ENCODE measurements around the gene TSPAN15. TPM values are rescaled to one million over a fixed set of nuclear protein-coding genes. Genes with fewer than 3 reads are reported as not detected.
"Not testable (repeated sequence)": the region's sequence is repeated elsewhere in the genome, so short reads cannot be mapped to it uniquely, and the experiment has no call there.

Gene TSPAN15
- total RNA-seq, 1 experiment from 2014 or later: 8.3 TPM

DNA sequence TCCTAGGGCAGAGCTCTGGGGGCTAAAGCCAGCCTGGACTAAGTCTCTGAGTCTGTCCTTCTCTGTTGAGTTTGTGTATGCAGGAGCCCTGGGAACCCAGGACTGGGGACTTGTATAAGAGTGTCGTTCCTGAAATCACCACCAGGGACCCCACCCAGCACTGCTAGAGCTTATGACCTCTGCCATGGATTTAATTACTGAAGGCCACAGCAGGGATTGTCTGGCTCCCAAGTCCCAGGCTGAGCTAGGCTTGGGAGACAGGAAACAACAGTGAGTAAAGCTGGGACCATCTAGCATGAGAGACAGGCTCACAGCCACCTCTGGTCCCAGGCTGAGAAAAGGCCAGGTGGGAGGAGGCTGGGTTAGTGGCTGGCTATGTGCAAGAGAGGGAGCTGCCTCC, 1.4 kb upstream of the TSPAN15 start:
- peak; percentile 75 for DNase-seq (ENCODE audit: low spot score)

DNA sequence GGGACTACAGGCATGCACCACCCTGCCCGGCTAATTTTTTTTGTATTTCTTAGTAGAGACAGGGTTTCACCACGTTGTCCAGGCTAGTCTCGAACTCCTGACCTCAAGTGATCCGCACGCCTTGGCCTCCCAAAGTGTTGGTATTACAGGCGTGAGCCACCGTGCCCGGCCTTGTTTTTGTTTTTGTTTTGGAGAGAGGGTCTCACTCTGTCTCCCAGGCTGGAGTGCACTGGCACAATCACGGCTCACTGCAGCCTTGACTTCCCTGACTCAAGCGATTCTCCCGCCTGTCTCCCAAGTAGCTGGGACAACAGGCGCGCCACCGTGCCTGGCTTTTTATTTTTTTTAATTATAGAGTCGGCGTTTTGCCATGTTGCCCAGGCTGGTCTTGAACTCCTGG, 870 bp upstream of the TSPAN15 start:
- Mint-ChIP-seq H3K27me3 (ENCODE audit: low read depth) (peaks cover 75% of the 10 kb centered on the region), H3K4me1 (peaks cover 19% of the 10 kb centered on the region), H3K4me3 (peak overlapping the region; percentile 77)
- H3K36me3 Mint-ChIP-seq; DNase-seq (ENCODE audit: low spot score); H3K9me3 Mint-ChIP-seq; POLR2A ChIA-PET; H3K27ac Mint-ChIP-seq; ATAC-seq: not testable (repeated sequence)
- CTCF ChIA-PET: interaction anchor here (0.7 to 4.7 kb wide), 43 partner anchors 9 to 696 kb away, joined by 3 to 55 read pairs (median 4); partner anchors contain the start of genes TACR2 and TYSND1

More for the DNA sequence above, 1.4 kb upstream of the TSPAN15 start:
- peaks cover 19% of the 10 kb centered on the region for H3K4me1 Mint-ChIP-seq
- TF ChIP-seq, protein P1, sequence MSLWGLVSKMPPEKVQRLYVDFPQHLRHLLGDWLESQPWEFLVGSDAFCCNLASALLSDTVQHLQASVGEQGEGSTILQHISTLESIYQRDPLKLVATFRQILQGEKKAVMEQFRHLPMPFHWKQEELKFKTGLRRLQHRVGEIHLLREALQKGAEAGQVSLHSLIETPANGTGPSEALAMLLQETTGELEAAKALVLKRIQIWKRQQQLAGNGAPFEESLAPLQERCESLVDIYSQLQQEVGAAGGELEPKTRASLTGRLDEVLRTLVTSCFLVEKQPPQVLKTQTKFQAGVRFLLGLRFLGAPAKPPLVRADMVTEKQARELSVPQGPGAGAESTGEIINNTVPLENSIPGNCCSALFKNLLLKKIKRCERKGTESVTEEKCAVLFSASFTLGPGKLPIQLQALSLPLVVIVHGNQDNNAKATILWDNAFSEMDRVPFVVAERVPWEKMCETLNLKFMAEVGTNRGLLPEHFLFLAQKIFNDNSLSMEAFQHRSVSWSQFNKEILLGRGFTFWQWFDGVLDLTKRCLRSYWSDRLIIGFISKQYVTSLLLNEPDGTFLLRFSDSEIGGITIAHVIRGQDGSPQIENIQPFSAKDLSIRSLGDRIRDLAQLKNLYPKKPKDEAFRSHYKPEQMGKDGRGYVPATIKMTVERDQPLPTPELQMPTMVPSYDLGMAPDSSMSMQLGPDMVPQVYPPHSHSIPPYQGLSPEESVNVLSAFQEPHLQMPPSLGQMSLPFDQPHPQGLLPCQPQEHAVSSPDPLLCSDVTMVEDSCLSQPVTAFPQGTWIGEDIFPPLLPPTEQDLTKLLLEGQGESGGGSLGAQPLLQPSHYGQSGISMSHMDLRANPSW (CRISPR knock-in tag; conservative IDR thresholded peaks at IDR 0.05; ENCODE audit: low read depth): no peak
- TF ChIP-seq NR2C2 (CRISPR knock-in tag; IDR thresholded peaks at IDR 0.05): no peak
- TF ChIP-seq ETV6 (CRISPR knock-in tag; IDR thresholded peaks at IDR 0.05): no peak
- TF ChIP-seq FOXJ3 (CRISPR knock-in tag; IDR thresholded peaks at IDR 0.05; ENCODE audit: borderline replicate concordance): no peak
- TF ChIP-seq, protein P2, sequence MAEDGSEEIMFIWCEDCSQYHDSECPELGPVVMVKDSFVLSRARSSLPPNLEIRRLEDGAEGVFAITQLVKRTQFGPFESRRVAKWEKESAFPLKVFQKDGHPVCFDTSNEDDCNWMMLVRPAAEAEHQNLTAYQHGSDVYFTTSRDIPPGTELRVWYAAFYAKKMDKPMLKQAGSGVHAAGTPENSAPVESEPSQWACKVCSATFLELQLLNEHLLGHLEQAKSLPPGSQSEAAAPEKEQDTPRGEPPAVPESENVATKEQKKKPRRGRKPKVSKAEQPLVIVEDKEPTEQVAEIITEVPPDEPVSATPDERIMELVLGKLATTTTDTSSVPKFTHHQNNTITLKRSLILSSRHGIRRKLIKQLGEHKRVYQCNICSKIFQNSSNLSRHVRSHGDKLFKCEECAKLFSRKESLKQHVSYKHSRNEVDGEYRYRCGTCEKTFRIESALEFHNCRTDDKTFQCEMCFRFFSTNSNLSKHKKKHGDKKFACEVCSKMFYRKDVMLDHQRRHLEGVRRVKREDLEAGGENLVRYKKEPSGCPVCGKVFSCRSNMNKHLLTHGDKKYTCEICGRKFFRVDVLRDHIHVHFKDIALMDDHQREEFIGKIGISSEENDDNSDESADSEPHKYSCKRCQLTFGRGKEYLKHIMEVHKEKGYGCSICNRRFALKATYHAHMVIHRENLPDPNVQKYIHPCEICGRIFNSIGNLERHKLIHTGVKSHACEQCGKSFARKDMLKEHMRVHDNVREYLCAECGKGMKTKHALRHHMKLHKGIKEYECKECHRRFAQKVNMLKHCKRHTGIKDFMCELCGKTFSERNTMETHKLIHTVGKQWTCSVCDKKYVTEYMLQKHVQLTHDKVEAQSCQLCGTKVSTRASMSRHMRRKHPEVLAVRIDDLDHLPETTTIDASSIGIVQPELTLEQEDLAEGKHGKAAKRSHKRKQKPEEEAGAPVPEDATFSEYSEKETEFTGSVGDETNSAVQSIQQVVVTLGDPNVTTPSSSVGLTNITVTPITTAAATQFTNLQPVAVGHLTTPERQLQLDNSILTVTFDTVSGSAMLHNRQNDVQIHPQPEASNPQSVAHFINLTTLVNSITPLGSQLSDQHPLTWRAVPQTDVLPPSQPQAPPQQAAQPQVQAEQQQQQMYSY (CRISPR knock-in tag; IDR thresholded peaks at IDR 0.05): no peak
- TF ChIP-seq, protein P3, sequence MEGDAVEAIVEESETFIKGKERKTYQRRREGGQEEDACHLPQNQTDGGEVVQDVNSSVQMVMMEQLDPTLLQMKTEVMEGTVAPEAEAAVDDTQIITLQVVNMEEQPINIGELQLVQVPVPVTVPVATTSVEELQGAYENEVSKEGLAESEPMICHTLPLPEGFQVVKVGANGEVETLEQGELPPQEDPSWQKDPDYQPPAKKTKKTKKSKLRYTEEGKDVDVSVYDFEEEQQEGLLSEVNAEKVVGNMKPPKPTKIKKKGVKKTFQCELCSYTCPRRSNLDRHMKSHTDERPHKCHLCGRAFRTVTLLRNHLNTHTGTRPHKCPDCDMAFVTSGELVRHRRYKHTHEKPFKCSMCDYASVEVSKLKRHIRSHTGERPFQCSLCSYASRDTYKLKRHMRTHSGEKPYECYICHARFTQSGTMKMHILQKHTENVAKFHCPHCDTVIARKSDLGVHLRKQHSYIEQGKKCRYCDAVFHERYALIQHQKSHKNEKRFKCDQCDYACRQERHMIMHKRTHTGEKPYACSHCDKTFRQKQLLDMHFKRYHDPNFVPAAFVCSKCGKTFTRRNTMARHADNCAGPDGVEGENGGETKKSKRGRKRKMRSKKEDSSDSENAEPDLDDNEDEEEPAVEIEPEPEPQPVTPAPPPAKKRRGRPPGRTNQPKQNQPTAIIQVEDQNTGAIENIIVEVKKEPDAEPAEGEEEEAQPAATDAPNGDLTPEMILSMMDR (IDR thresholded peaks at IDR 0.05): peak; percentile 56; the same call in 1 of the 2 replicates
- TF ChIP-seq, protein P4, sequence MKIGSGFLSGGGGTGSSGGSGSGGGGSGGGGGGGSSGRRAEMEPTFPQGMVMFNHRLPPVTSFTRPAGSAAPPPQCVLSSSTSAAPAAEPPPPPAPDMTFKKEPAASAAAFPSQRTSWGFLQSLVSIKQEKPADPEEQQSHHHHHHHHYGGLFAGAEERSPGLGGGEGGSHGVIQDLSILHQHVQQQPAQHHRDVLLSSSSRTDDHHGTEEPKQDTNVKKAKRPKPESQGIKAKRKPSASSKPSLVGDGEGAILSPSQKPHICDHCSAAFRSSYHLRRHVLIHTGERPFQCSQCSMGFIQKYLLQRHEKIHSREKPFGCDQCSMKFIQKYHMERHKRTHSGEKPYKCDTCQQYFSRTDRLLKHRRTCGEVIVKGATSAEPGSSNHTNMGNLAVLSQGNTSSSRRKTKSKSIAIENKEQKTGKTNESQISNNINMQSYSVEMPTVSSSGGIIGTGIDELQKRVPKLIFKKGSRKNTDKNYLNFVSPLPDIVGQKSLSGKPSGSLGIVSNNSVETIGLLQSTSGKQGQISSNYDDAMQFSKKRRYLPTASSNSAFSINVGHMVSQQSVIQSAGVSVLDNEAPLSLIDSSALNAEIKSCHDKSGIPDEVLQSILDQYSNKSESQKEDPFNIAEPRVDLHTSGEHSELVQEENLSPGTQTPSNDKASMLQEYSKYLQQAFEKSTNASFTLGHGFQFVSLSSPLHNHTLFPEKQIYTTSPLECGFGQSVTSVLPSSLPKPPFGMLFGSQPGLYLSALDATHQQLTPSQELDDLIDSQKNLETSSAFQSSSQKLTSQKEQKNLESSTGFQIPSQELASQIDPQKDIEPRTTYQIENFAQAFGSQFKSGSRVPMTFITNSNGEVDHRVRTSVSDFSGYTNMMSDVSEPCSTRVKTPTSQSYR (CRISPR knock-in tag; IDR thresholded peaks at IDR 0.05): no peak
- no peak for TF ChIP-seq SOX15 (CRISPR knock-in tag; IDR thresholded peaks at IDR 0.05)
- no peak overlapping the region for H3K4me3 Mint-ChIP-seq
- ChIA-PET POLR2A (no interaction called here), CTCF (interaction anchor here (0.7 to 4.7 kb wide), 37 partner anchors 10 to 697 kb away, joined by 3 to 55 read pairs (median 4); partner anchors contain the start of genes TACR2 and TYSND1)
- peak; percentile 63 for ATAC-seq
- H3K9me3 Mint-ChIP-seq: no peaks in the 10 kb centered on the region
- peaks cover 79% of the 10 kb centered on the region for H3K27me3 Mint-ChIP-seq (ENCODE audit: low read depth)
- H3K27ac Mint-ChIP-seq: no peak overlapping the region
- H3K36me3 Mint-ChIP-seq: no peaks in the 10 kb centered on the region

DNA sequence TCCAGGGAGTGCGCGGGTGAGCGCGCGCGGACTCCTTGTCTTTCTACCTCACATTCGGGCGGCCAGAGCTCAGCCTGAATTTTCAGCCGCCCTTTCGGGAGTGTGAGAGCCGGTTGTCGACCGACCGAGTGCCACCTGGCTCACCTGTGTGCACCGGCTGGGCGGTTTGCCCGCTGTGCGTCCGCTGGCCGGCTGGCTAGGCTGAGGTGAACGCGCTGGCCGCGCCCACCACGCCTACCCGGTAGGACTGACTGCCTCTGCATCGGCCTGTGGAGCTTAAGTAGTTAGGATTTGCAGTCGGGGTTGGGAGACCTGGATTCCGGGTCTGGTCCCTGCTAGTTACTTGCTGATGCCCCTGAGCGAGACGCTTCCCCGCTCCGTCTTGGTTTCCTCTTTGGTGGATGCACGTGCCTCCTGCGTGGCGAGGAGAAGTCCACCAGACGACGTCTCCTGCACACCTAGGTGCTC, 553 bp downstream of the TSPAN15 start:
- H3K4me3 Mint-ChIP-seq: peak overlapping the region; percentile 77
- ATAC-seq: peak; percentile 42
- peak; percentile 73 for DNase-seq (ENCODE audit: low spot score)
- H3K9me3 Mint-ChIP-seq: no peaks in the 10 kb centered on the region
- H3K27me3 Mint-ChIP-seq (ENCODE audit: low read depth): peaks cover 65% of the 10 kb centered on the region
- no peak overlapping the region for H3K27ac Mint-ChIP-seq
- ChIA-PET CTCF (interaction anchor here (0.9 to 4.7 kb wide), 13 partner anchors 8 to 655 kb away, joined by 3 to 55 read pairs (median 8); no protein-coding TSS in a partner anchor), POLR2A (interaction anchor here (0.7 kb wide), 1 partner anchor 17 kb away, joined by 3 read pairs; no protein-coding TSS in a partner anchor)
- H3K36me3 Mint-ChIP-seq: no peaks in the 10 kb centered on the region
- H3K4me1 Mint-ChIP-seq: peaks cover 19% of the 10 kb centered on the region
- TF ChIP-seq CREM (CRISPR knock-in tag; IDR thresholded peaks at IDR 0.05): no peak
- TF ChIP-seq HMGA2 (CRISPR knock-in tag; IDR thresholded peaks at IDR 0.05): no peak
- TF ChIP-seq, protein P4 (CRISPR knock-in tag; IDR thresholded peaks at IDR 0.05): no peak
- TF ChIP-seq GRHL2 (CRISPR knock-in tag; IDR thresholded peaks at IDR 0.05; ENCODE audit: insufficient replicate concordance, severe bottlenecking): no peak
- TF ChIP-seq, protein P5, sequence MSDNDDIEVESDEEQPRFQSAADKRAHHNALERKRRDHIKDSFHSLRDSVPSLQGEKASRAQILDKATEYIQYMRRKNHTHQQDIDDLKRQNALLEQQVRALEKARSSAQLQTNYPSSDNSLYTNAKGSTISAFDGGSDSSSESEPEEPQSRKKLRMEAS (CRISPR knock-in tag; IDR thresholded peaks at IDR 0.05): peak; percentile 87; the same call in 1 of the 2 replicates
- TF ChIP-seq, protein P6, sequence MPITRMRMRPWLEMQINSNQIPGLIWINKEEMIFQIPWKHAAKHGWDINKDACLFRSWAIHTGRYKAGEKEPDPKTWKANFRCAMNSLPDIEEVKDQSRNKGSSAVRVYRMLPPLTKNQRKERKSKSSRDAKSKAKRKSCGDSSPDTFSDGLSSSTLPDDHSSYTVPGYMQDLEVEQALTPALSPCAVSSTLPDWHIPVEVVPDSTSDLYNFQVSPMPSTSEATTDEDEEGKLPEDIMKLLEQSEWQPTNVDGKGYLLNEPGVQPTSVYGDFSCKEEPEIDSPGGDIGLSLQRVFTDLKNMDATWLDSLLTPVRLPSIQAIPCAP (CRISPR knock-in tag; IDR thresholded peaks at IDR 0.05): 0 out of 2 replicates have a peak, but pooled peaks have one; percentile 12
- no peak for TF ChIP-seq MYBL2 (CRISPR knock-in tag; IDR thresholded peaks at IDR 0.05)
- no peak for TF ChIP-seq ZBTB21 (CRISPR knock-in tag; IDR thresholded peaks at IDR 0.05; ENCODE audit: borderline replicate concordance)

Measured in WTC11 (cell line).